Measurements from ENCODE around the gene COASY. TPM values are rescaled to one million over a fixed set of nuclear protein-coding genes. Genes with fewer than 3 reads are reported as not detected.
"Not testable (repeated sequence)": the region's sequence is repeated elsewhere in the genome, so short reads cannot be mapped to it uniquely, and the experiment has no call there.

COASY gene
- total RNA-seq, 1 experiment from 2014 or later: 26.8 TPM

- no peak for DNase-seq (ENCODE audit: low spot score)
Observed at GRCh38 chr17:42553161-42553818, 8.7 kb upstream of the COASY start.

- no peak for DNase-seq (ENCODE audit: low spot score)
Observed at GRCh38 chr17:42553866-42554249, 8.1 kb upstream of the COASY start.

GRCh38 chr17:42554250-42555121, 7.5 kb upstream of the COASY start:
- peak; percentile 77 for DNase-seq (ENCODE audit: low spot score)

GRCh38 chr17:42555122-42555622, 6.8 kb upstream of the COASY start:
- no peak for DNase-seq (ENCODE audit: low spot score)

- DNase-seq (ENCODE audit: low spot score): not testable (repeated sequence)
Observed at GRCh38 chr17:42555961-42556617, 5.9 kb upstream of the COASY start.

- no peak for DNase-seq (ENCODE audit: low spot score)
Observed at GRCh38 chr17:42559075-42559474, 2.9 kb upstream of the COASY start.

GRCh38 chr17:42560246-42560645, 1.7 kb upstream of the COASY start:
- DNase-seq (ENCODE audit: low spot score): no peak

- DNase-seq (ENCODE audit: low spot score): no peak
Observed at GRCh38 chr17:42562388-42563142, 617 bp downstream of the COASY start.

GRCh38 chr17:42563143-42563509, 1.2 kb downstream of the COASY start:
- no peak for DNase-seq (ENCODE audit: low spot score)

- peak; percentile 40 for DNase-seq (ENCODE audit: low spot score)
Observed at GRCh38 chr17:42563543-42563942, 1.6 kb downstream of the COASY start.

- DNase-seq (ENCODE audit: low spot score): no peak
Observed at GRCh38 chr17:42563950-42564349, 2.0 kb downstream of the COASY start.

GRCh38 chr17:42564815-42565522, 3.0 kb downstream of the COASY start:
- no peak for DNase-seq (ENCODE audit: low spot score)

GRCh38 chr17:42565523-42566214, 3.7 kb downstream of the COASY start:
- DNase-seq (ENCODE audit: low spot score): no peak

- DNase-seq (ENCODE audit: low spot score): no peak
Observed at GRCh38 chr17:42566215-42566882, 4.4 kb downstream of the COASY start.

- DNase-seq (ENCODE audit: low spot score): peak; percentile 85
Observed at GRCh38 chr17:42566883-42567573, 5.1 kb downstream of the COASY start, which contains the start of gene MLX. Gene MLX (plus strand): TSS chr17:42567100. CDS start chr17:42567125, 25 bp downstream.

GRCh38 chr17:42568341-42569111, 6.6 kb downstream of the COASY start:
- DNase-seq (ENCODE audit: low spot score): no peak

GRCh38 chr17:42571435-42572225, 9.7 kb downstream of the COASY start:
- DNase-seq (ENCODE audit: low spot score): no peak

- no peak for DNase-seq (ENCODE audit: low spot score)
Observed at GRCh38 chr17:42573095-42573494, 11.1 kb downstream of the COASY start.

All from H4 (cell line).